ENCODE results near the gene GJA9.

GJA9 gene

GRCh38 chr1:38829368-38829767 is 52.0 kb downstream of the GJA9 start:
- no peak for DNase-seq

- no peak for DNase-seq
Measured at GRCh38 chr1:38827318-38827717, 54.1 kb downstream of the GJA9 start.

GRCh38 chr1:38826886-38827285 is 54.5 kb downstream of the GJA9 start:
- no peak for DNase-seq

- no peak for DNase-seq
Measured at GRCh38 chr1:38826262-38826661, 55.1 kb downstream of the GJA9 start.

All from NCI-H748 treated with DMSO at 0.1 percent for 48 hours (cell line).